ENCODE data around the gene CD19.

Gene CD19

DNA sequence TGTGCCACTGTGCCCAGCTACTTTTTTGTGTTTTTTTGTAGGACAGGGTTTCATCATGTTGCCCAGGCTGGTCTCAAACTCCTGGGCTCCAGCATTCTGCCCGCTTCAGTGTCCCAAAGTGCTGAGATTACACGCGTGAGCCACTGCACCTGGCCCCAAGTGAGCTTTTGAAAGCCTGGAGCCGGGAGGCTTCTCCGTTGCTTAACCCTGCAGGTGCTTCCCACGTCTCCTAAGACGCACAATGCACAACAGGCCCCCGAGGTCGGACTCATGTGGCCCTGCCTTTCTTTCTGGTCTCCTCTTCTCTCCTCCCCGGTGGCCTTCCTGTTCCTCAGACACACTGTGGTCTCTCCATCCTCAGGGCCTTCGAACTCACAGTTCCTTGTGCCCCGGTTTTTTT, 19.2 kb upstream of the CD19 start:
- no peak overlapping the region for H3K4me3 ChIP-seq (ENCODE audit: low read depth, low read length)
- TF ChIP-seq, protein P1, sequence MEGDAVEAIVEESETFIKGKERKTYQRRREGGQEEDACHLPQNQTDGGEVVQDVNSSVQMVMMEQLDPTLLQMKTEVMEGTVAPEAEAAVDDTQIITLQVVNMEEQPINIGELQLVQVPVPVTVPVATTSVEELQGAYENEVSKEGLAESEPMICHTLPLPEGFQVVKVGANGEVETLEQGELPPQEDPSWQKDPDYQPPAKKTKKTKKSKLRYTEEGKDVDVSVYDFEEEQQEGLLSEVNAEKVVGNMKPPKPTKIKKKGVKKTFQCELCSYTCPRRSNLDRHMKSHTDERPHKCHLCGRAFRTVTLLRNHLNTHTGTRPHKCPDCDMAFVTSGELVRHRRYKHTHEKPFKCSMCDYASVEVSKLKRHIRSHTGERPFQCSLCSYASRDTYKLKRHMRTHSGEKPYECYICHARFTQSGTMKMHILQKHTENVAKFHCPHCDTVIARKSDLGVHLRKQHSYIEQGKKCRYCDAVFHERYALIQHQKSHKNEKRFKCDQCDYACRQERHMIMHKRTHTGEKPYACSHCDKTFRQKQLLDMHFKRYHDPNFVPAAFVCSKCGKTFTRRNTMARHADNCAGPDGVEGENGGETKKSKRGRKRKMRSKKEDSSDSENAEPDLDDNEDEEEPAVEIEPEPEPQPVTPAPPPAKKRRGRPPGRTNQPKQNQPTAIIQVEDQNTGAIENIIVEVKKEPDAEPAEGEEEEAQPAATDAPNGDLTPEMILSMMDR (IDR thresholded peaks at IDR 0.05; ENCODE audit: low read depth, low read length): no peak
- TF ChIP-seq POLR2A (IDR thresholded peaks at IDR 0.05; ENCODE audit: extremely low read depth, insufficient read length): no peak
- no peak for TF ChIP-seq MYC (IDR thresholded peaks at IDR 0.05; ENCODE audit: low read depth, low read length)
- TF ChIP-seq, protein P2, sequence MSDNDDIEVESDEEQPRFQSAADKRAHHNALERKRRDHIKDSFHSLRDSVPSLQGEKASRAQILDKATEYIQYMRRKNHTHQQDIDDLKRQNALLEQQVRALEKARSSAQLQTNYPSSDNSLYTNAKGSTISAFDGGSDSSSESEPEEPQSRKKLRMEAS (IDR thresholded peaks at IDR 0.05; ENCODE audit: low read depth, low read length): no peak
- DNase-seq (ENCODE audit: low read depth): no peak

DNA sequence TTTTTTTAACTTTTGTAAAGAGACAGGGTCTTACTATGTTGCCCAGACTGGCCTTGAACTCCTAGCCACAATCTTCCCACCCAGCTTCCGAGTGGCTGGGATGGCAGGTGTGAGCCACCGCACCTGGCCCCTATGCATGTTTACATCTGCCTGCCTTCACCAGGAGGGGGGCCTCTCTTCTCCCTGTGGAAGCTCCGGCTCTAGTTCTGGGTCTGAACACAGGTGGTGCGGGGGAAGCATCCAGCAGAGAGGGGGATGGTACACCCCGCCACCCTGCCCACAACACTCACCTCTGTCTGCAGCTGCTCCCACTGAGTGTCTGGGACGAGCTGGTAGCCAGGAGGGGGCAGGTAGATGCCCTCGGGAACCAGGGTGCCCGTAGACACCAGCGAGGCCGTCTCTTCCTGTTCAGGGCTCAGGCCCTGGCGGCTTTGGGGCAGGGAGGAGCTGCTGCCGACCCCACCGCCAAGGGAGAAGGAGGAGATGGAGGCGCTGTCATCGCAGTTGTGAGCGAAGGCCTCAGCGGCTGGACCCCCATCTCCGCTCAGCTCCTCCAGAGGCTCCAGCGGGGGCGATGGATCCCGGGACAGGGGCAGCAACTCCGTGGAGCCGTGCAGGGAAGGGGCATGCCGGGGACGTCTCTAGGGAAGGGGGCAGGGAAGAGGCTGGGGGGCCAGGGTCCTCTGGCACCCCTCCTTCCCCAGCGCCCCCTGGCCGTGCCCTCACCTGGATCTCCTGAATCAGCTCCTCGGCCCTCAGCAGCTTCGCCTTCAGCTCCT, 17.6 kb upstream of the CD19 start:
- DNase-seq (ENCODE audit: low read depth): no peak
- no peak overlapping the region for H3K4me3 ChIP-seq (ENCODE audit: low read depth, low read length)
- TF ChIP-seq, protein P2 (IDR thresholded peaks at IDR 0.05; ENCODE audit: low read depth, low read length): no peak
- no peak for TF ChIP-seq MYC (IDR thresholded peaks at IDR 0.05; ENCODE audit: low read depth, low read length)
- TF ChIP-seq POLR2A (IDR thresholded peaks at IDR 0.05; ENCODE audit: extremely low read depth, insufficient read length): no peak
- TF ChIP-seq, protein P1 (IDR thresholded peaks at IDR 0.05; ENCODE audit: low read depth, low read length): no peak

DNA sequence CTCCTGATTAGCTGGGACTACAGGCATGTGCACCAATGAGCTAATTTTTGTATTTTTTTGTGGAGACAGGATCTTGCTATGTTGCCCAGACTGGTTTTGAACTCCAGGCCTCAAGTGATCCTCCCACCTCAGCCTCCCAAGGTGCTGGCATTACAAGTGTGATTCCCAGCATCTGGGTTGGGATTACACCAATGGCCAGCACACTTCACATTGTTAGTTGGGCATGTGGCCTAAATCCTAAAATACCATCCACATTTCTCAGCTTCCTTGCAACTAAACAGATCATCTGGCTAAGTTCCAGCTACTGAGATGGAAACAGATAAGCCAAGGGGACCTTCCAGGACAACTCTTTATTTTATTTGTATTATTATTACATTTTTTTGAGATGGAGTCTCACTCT, 16.6 kb upstream of the CD19 start:
- no peak for DNase-seq (ENCODE audit: low read depth)
- H3K4me3 ChIP-seq (ENCODE audit: low read depth, low read length): no peak overlapping the region
- TF ChIP-seq MYC (IDR thresholded peaks at IDR 0.05; ENCODE audit: low read depth, low read length): no peak
- TF ChIP-seq, protein P2 (IDR thresholded peaks at IDR 0.05; ENCODE audit: low read depth, low read length): no peak
- TF ChIP-seq POLR2A (IDR thresholded peaks at IDR 0.05; ENCODE audit: extremely low read depth, insufficient read length): no peak
- TF ChIP-seq, protein P1 (IDR thresholded peaks at IDR 0.05; ENCODE audit: low read depth, low read length): no peak

DNA sequence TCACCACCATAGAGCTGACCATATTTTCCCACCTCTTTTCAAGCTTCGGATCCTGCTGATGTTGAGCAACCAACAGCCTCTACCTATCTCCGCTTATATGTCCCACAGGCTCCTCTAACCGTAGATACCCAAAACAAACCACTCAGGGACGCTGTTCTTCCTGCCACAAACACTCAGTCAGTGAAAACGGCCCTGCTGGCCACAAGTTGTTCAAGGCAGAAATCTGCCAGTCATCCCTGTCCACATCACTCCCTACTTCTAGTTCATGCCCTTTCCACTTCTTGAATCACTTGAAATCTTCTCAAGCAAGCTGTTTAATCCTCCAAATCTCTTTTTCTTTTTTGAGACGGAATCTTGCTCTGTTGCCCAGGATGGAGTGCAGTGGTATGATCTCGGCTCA, 14.7 kb upstream of the CD19 start:
- TF ChIP-seq, protein P1 (IDR thresholded peaks at IDR 0.05; ENCODE audit: low read depth, low read length): no peak
- TF ChIP-seq MYC (IDR thresholded peaks at IDR 0.05; ENCODE audit: low read depth, low read length) (no peak), POLR2A (IDR thresholded peaks at IDR 0.05; ENCODE audit: extremely low read depth, insufficient read length) (no peak)
- TF ChIP-seq, protein P2 (IDR thresholded peaks at IDR 0.05; ENCODE audit: low read depth, low read length): no peak
- no peak for DNase-seq (ENCODE audit: low read depth)
- H3K4me3 ChIP-seq (ENCODE audit: low read depth, low read length): no peak overlapping the region

DNA sequence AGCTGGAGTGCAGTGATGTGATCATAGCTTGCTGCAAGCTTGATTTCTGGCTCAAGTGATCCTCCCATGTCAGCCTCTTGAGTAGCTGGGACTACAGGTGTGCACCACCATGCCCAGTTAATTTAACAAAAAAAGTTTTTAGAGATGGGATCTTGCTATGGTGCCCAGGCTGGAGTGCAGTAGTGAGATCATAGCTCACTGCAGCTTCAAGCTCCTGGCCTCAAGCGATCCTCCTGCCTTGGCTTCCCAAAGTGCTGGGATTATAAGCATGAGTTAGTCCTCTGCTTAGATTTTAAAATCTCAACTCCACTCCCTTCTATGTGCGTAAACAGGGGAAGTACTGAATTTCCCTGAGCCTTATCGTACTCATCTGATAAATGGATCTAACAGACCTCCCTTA, 13.1 kb upstream of the CD19 start:
- TF ChIP-seq, protein P2 (IDR thresholded peaks at IDR 0.05; ENCODE audit: low read depth, low read length): no peak
- TF ChIP-seq, protein P1 (IDR thresholded peaks at IDR 0.05; ENCODE audit: low read depth, low read length): no peak
- TF ChIP-seq MYC (IDR thresholded peaks at IDR 0.05; ENCODE audit: low read depth, low read length): no peak
- TF ChIP-seq POLR2A (IDR thresholded peaks at IDR 0.05; ENCODE audit: extremely low read depth, insufficient read length): no peak
- H3K4me3 ChIP-seq (ENCODE audit: low read depth, low read length): no peak overlapping the region
- DNase-seq (ENCODE audit: low read depth): no peak

All from NB4 (cell line).